K562 (cell line): ENCODE data around the gene CLDND2. TPM values are rescaled to one million over a fixed set of nuclear protein-coding genes. Genes with fewer than 3 reads are reported as not detected.

Experiments used
- KAT8 ChIP-seq: fragments of 450-650 bp; IDR thresholded peaks from 2 replicates; pipeline ENCODE4 v1.6.1; 2016; ENCODE audit warnings: low read depth, mild to moderate bottlenecking
- LEF1 ChIP-seq: fragments of 450-650 bp; IDR thresholded peaks from 2 replicates; pipeline ENCODE4 v1.6.1; 2016; ENCODE audit warnings: mild to moderate bottlenecking
- NR3C1 ChIP-seq: sonication (generic); formaldehyde crosslinking; IDR thresholded peaks from 2 replicates; pipeline ENCODE4 v1.8.1; 2022; ENCODE audit warnings: missing genetic modification reagents
- PTTG1 ChIP-seq: fragments of 450-650 bp; IDR thresholded peaks from 2 replicates; pipeline ENCODE4 v1.6.1; 2016; ENCODE audit warnings: low read depth, mild to moderate bottlenecking, missing genetic modification characterization, missing compliant biosample characterization
- SMAD4 ChIP-seq: fragments of 250-450 bp; sonication (Bioruptor Pico); conservative IDR thresholded peaks from 2 replicates; pipeline ENCODE4 v1.8.0; 2021; ENCODE audit warnings: inconsistent platforms, mild to moderate bottlenecking, moderate library complexity
- SRSF3 ChIP-seq: fragments of 200-400 bp; formaldehyde crosslinking; IDR thresholded peaks from 2 replicates; pipeline ENCODE4 v1.6.1; 2016; ENCODE audit warnings: mild to moderate bottlenecking, low read length, moderate library complexity; ENCODE audit not compliant: insufficient read depth
- SRSF9 ChIP-seq: fragments of 200-400 bp; formaldehyde crosslinking; IDR thresholded peaks from 2 replicates; pipeline ENCODE4 v1.6.1; 2017; ENCODE audit warnings: low read depth, low read length, borderline replicate concordance
- SUPT5H ChIP-seq: fragments of 450-650 bp; IDR thresholded peaks from 2 replicates; pipeline ENCODE4 v1.6.1; 2016
- TEAD4 ChIP-seq, 2 experiments: sonication (generic) in 1 of 2; formaldehyde crosslinking in 1 of 2; IDR thresholded peaks; 2 replicates each; pipeline versions ENCODE4 v1.6.1 to v1.8.0; 2012 to 2022; ENCODE audit warnings: borderline replicate concordance in 1 of 2, inconsistent platforms in 1 of 2, low read length in 1 of 2, mild to moderate bottlenecking in 1 of 2, missing genetic modification reagents in 1 of 2
- YBX1 ChIP-seq: fragments of 450-650 bp; IDR thresholded peaks from 2 replicates; pipeline ENCODE4 v1.7.1; 2016; ENCODE audit warnings: mild to moderate bottlenecking
- ZBED1 ChIP-seq: IDR thresholded peaks from 2 replicates; pipeline ENCODE4 v1.6.1; 2014
- ZNF175 ChIP-seq: fragments of 200-800 bp; sonication (Bioruptor generic); IDR thresholded peaks from 2 replicates; pipeline ENCODE4 v1.6.1; 2016; ENCODE audit warnings: low read depth, mild to moderate bottlenecking, missing genetic modification characterization, missing compliant biosample characterization
- polyA plus RNA-seq, 8 experiments: library from polyadenylated mRNA; depleted of rRNA in 4 of 8; stranded (reverse) in 5 of 8; unstranded in 3 of 8; fragments of >200 nt; fragmentation: Nextera tagmentation in 2 of 8; fragmentation: Illumina TruSeq in 1 of 8; extraction: Ambion mirVana in 2 of 8; extraction: Trizol in 1 of 8; gene quantifications; 2 replicates each; pipeline versions ENCODE4 v1.2.1 to v1.2.3, GENCODE V29; 2011 to 2014; ENCODE audit warnings: inconsistent platforms in 1 of 8, missing spikeins in 1 of 8
- total RNA-seq, 7 experiments: library from RNA; depleted of rRNA in 6 of 7; stranded (reverse); fragments of >200 nt in 6 of 7; fragmentation: Illumina TruSeq in 2 of 7; extraction: Trizol in 2 of 7; gene quantifications; 2 replicates each; pipeline versions ENCODE4 v1.2.1 to v1.2.3, GENCODE V29; 2011 to 2021; ENCODE audit warnings: low replicate concordance in 1 of 7
- TF ChIP-seq, protein P1 (sequence below): sonication (generic); formaldehyde crosslinking; IDR thresholded peaks from 2 replicates; pipeline ENCODE4 v1.8.0; 2023; ENCODE audit warnings: mild to moderate bottlenecking, missing genetic modification reagents
- TF ChIP-seq, protein P2 (sequence below), 2 experiments: fragments of 450-650 bp in 1 of 2; sonication (generic) in 1 of 2; formaldehyde crosslinking in 1 of 2; IDR thresholded peaks; 2 replicates each; pipeline versions ENCODE4 v1.7.1 to v1.9.0; 2016 to 2022; ENCODE audit warnings: inconsistent platforms in 1 of 2, mild to moderate bottlenecking in 1 of 2, missing genetic modification reagents in 1 of 2
- TF ChIP-seq, protein P3 (sequence below): fragments of 450-650 bp; IDR thresholded peaks from 2 replicates; pipeline ENCODE4 v1.6.1; 2017; ENCODE audit warnings: antibody characterized with exemption
- TF ChIP-seq, protein P4 (sequence below): sonication (generic); formaldehyde crosslinking; IDR thresholded peaks from 2 replicates; pipeline ENCODE4 v1.8.0; 2022; ENCODE audit warnings: missing genetic modification reagents, mild to moderate bottlenecking, borderline replicate concordance

Gene CLDND2
- total and polyA plus RNA-seq, 9 of the 15 experiments (the other 6 are each of a cell fraction or from before 2014, with no cell fraction given), result 0.45 to 4.0 (median 1.2) TPM; not detected in 3

DNA sequence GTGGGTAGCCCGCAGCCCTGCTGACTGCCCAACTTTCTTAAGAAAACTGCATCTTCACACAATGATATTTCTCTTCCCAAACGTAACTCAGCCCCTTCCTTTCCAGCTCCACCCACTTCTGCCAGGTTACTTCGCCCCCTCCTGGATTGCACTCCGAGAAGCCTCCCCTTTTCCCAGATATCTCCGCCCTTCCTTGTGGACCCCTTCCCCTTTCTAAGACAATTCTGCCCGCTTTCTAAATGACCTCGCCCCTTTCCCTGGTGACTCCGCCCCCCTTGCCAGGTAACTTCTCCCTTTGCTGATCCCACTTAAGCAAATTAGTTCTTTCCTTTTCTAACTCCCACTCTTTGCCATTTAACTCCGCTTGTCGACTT lies 29.5 kb downstream of the CLDND2 start (continued):
- no peak for TF ChIP-seq SRSF3
- TF ChIP-seq, protein P1, sequence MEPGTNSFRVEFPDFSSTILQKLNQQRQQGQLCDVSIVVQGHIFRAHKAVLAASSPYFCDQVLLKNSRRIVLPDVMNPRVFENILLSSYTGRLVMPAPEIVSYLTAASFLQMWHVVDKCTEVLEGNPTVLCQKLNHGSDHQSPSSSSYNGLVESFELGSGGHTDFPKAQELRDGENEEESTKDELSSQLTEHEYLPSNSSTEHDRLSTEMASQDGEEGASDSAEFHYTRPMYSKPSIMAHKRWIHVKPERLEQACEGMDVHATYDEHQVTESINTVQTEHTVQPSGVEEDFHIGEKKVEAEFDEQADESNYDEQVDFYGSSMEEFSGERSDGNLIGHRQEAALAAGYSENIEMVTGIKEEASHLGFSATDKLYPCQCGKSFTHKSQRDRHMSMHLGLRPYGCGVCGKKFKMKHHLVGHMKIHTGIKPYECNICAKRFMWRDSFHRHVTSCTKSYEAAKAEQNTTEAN (CRISPR knock-in tag), result no peak
- TF ChIP-seq, protein P2, sequence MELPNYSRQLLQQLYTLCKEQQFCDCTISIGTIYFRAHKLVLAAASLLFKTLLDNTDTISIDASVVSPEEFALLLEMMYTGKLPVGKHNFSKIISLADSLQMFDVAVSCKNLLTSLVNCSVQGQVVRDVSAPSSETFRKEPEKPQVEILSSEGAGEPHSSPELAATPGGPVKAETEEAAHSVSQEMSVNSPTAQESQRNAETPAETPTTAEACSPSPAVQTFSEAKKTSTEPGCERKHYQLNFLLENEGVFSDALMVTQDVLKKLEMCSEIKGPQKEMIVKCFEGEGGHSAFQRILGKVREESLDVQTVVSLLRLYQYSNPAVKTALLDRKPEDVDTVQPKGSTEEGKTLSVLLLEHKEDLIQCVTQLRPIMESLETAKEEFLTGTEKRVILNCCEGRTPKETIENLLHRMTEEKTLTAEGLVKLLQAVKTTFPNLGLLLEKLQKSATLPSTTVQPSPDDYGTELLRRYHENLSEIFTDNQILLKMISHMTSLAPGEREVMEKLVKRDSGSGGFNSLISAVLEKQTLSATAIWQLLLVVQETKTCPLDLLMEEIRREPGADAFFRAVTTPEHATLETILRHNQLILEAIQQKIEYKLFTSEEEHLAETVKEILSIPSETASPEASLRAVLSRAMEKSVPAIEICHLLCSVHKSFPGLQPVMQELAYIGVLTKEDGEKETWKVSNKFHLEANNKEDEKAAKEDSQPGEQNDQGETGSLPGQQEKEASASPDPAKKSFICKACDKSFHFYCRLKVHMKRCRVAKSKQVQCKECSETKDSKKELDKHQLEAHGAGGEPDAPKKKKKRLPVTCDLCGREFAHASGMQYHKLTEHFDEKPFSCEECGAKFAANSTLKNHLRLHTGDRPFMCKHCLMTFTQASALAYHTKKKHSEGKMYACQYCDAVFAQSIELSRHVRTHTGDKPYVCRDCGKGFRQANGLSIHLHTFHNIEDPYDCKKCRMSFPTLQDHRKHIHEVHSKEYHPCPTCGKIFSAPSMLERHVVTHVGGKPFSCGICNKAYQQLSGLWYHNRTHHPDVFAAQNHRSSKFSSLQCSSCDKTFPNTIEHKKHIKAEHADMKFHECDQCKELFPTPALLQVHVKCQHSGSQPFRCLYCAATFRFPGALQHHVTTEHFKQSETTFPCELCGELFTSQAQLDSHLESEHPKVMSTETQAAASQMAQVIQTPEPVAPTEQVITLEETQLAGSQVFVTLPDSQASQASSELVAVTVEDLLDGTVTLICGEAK (IDR thresholded peaks at IDR 0.05), result peak; percentile 51; the same call in 1 of the 2 replicates
- TF ChIP-seq, protein P2 (CRISPR knock-in tag; IDR thresholded peaks at IDR 0.05), result no peak
- TF ChIP-seq, protein P3, sequence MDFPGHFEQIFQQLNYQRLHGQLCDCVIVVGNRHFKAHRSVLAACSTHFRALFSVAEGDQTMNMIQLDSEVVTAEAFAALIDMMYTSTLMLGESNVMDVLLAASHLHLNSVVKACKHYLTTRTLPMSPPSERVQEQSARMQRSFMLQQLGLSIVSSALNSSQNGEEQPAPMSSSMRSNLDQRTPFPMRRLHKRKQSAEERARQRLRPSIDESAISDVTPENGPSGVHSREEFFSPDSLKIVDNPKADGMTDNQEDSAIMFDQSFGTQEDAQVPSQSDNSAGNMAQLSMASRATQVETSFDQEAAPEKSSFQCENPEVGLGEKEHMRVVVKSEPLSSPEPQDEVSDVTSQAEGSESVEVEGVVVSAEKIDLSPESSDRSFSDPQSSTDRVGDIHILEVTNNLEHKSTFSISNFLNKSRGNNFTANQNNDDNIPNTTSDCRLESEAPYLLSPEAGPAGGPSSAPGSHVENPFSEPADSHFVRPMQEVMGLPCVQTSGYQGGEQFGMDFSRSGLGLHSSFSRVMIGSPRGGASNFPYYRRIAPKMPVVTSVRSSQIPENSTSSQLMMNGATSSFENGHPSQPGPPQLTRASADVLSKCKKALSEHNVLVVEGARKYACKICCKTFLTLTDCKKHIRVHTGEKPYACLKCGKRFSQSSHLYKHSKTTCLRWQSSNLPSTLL, result peak; percentile 74; the same call in 1 of the 2 replicates
- TF ChIP-seq YBX1, result no peak
- TF ChIP-seq SMAD4, result no peak
- TF ChIP-seq SUPT5H, result peak; percentile 43
- no peak for TF ChIP-seq ZNF175 (CRISPR knock-in tag)
- TF ChIP-seq KAT8, result no peak
- TF ChIP-seq LEF1, result no peak; the same call in 1 of the 2 replicates
- no peak; the same call in 1 of the 2 replicates for TF ChIP-seq TEAD4 (IDR thresholded peaks at IDR 0.05; ENCODE audit: low read length)
- no peak for TF ChIP-seq TEAD4 (CRISPR knock-in tag; IDR thresholded peaks at IDR 0.05; ENCODE audit: borderline replicate concordance)
- no peak for TF ChIP-seq NR3C1
- TF ChIP-seq SRSF9, result no peak
- TF ChIP-seq, protein P4, sequence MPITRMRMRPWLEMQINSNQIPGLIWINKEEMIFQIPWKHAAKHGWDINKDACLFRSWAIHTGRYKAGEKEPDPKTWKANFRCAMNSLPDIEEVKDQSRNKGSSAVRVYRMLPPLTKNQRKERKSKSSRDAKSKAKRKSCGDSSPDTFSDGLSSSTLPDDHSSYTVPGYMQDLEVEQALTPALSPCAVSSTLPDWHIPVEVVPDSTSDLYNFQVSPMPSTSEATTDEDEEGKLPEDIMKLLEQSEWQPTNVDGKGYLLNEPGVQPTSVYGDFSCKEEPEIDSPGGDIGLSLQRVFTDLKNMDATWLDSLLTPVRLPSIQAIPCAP (CRISPR knock-in tag), result no peak
- no peak for TF ChIP-seq ZBED1
- TF ChIP-seq PTTG1 (tag), result no peak
